Measurements from ENCODE around the gene PIP4K2B.

DNA sequence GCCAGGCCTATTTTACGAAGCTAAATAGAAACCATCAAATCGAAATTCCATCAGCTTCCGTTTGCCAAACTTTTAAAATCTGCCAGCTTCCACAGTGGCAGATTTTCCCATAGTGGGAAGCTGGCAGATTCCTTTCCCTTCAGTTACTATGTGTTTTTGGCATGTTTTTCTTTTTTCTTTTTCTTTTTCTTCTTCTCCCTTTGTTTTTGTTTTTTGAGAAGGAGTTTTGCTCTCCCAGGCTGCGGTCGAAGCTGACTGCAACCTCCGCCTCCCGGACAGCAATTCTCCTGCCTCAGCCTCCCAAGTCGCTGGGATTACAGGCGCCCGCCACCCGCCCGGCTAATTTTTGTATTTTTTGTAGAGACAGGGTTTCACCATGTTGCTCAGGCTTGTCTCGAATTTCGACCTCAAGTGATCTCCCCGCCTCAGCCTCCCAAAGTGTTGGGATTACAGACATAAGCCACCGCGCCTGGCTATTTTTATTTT lies 26.4 kb upstream of the PIP4K2B start:
- TF ChIP-seq POLR2A (IDR thresholded peaks at IDR 0.05), result no peak
- TF ChIP-seq EP300 (IDR thresholded peaks at IDR 0.05), result no peak
- TF ChIP-seq, protein P1, sequence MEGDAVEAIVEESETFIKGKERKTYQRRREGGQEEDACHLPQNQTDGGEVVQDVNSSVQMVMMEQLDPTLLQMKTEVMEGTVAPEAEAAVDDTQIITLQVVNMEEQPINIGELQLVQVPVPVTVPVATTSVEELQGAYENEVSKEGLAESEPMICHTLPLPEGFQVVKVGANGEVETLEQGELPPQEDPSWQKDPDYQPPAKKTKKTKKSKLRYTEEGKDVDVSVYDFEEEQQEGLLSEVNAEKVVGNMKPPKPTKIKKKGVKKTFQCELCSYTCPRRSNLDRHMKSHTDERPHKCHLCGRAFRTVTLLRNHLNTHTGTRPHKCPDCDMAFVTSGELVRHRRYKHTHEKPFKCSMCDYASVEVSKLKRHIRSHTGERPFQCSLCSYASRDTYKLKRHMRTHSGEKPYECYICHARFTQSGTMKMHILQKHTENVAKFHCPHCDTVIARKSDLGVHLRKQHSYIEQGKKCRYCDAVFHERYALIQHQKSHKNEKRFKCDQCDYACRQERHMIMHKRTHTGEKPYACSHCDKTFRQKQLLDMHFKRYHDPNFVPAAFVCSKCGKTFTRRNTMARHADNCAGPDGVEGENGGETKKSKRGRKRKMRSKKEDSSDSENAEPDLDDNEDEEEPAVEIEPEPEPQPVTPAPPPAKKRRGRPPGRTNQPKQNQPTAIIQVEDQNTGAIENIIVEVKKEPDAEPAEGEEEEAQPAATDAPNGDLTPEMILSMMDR (IDR thresholded peaks at IDR 0.05), result no peak
